IgD-negative memory B cell (primary cell): ENCODE measurements around the gene RUVBL1. TPM values are rescaled to one million over a fixed set of nuclear protein-coding genes. Genes with fewer than 3 reads are reported as not detected.
A peak's percentile ranks its signal among the peaks of the same experiment; 100 is the strongest.

Experiments used
- H3K27ac Mint-ChIP-seq, 3 donors: one replicate each; pipeline ENCODE4 v1.8.0; 2020 to 2022; ENCODE audit warnings: mild to moderate bottlenecking in 3 of 3, mixed read lengths in 3 of 3, moderate library complexity in 1 of 3
- H3K27me3 Mint-ChIP-seq: one replicate; pipeline ENCODE4 v1.8.0; 2021; ENCODE audit warnings: mixed read lengths
- H3K36me3 Mint-ChIP-seq: one replicate; pipeline ENCODE4 v1.8.0; 2020; ENCODE audit warnings: mild to moderate bottlenecking, mixed read lengths
- H3K4me1 Mint-ChIP-seq, 3 donors: one replicate each; pipeline ENCODE4 v1.8.0; 2020 to 2022; ENCODE audit warnings: mixed read lengths in 3 of 3, mild to moderate bottlenecking in 1 of 3
- H3K4me3 Mint-ChIP-seq, 4 donors: one replicate each; pipeline ENCODE4 v1.8.0; 2020 to 2022; ENCODE audit warnings: mild to moderate bottlenecking in 4 of 4, mixed read lengths in 4 of 4, moderate library complexity in 3 of 4
- H3K9me3 Mint-ChIP-seq, 3 donors: one replicate each; pipeline ENCODE4 v1.8.0; 2020 to 2021; ENCODE audit warnings: mixed read lengths in 3 of 3, mild to moderate bottlenecking in 1 of 3
- polyA plus RNA-seq: library from polyadenylated mRNA; unstranded; fragments of 300-500 nt; fragmentation: Illumina TruSeq; gene quantifications from one replicate; pipeline ENCODE4 v1.2.3, GENCODE V29; 2021

Gene RUVBL1
- polyA plus RNA-seq, 1 donor from 2014 or later: 57.7 TPM

DNA sequence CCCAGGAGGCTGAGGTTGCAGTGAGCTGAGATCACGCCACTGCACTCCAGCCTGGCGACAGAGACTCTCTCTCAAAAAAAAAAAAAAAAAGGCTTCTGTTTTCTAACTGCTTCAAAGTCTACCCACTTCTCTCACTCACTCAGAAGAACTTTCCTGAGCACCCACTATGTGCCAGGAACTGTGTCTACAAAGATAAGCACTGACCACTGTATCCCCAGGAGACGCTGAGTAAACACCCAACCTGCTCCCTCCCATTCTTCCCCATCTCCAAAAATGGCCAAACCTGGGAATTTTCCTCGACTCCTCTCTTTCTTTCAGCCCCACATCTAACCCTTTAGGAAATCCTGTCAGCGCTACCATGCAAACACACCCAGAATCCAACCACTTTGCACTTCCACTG, 12.5 kb downstream of the RUVBL1 start:
- H3K27ac Mint-ChIP-seq: peak overlapping the region in 1 of 3 donors; percentile 16
- H3K4me1 Mint-ChIP-seq: peaks cover 25 to 33% (median 28%) of the 10 kb centered on the region in 3 donors
- H3K36me3 Mint-ChIP-seq: peaks cover 14% of the 10 kb centered on the region
- no peaks in the 10 kb centered on the region for H3K27me3 Mint-ChIP-seq
- H3K4me3 Mint-ChIP-seq: peak overlapping the region in 1 of 4 donors; percentile 57
- H3K9me3 Mint-ChIP-seq: no peaks in the 10 kb centered on the region

DNA sequence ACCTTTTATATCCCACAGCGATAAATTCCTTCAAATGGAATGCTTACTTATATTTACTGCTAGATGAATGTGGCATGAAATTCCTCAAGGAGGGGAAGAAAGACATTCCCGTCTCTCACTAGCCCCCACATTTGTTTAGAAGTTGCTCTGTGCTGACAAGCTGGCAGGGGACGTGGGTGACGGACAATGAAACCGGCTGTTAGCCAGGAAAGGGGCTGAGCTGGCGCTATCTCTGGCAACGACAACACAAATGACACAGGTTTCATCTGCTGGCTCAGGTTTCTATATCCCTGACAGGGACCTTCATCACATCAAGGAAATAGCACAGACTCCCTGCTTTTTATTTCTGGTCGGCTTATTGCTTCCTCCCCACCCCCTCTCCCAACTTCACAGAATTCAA, 15.8 kb downstream of the RUVBL1 start:
- Mint-ChIP-seq H3K4me3 (no peak overlapping the region), H3K4me1 (peaks cover 5 to 11% (median 6%) of the 10 kb centered on the region in 3 donors), H3K27ac (no peak overlapping the region), H3K36me3 (peaks cover 14% of the 10 kb centered on the region), H3K9me3 (no peaks in the 10 kb centered on the region), H3K27me3 (no peaks in the 10 kb centered on the region)

DNA sequence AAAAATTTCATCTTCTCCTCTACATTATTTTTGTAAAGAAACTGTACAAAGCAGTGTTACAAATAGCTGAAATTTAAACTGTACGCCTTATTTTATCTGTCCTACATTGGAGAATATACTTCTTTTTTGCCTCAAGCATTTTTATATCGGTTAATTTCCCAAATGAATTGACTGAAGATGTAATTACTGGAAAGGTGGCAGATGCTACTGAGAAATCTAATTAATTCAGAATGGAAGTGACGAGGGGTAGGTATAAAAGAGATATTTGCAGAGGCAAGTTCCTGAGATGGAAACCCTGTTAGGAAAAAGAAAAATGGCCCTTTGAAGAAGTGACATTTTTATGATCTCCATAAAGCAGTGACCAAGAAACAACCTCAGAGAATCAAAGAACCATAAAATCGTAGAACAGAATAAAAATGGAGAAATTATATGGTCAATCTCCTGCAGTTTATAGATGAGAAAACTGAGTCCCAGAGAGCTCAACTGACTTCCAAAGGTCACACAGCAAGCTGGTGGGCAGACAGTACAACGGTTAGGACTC, 20.4 kb downstream of the RUVBL1 start:
- no peaks in the 10 kb centered on the region for H3K9me3 Mint-ChIP-seq
- peaks cover 2% of the 10 kb centered on the region for H3K36me3 Mint-ChIP-seq
- peaks cover 0 to 3% (median 0%) of the 10 kb centered on the region in 3 donors for H3K4me1 Mint-ChIP-seq
- no peak overlapping the region for H3K4me3 Mint-ChIP-seq
- no peaks in the 10 kb centered on the region for H3K27me3 Mint-ChIP-seq
- H3K27ac Mint-ChIP-seq: no peak overlapping the region

DNA sequence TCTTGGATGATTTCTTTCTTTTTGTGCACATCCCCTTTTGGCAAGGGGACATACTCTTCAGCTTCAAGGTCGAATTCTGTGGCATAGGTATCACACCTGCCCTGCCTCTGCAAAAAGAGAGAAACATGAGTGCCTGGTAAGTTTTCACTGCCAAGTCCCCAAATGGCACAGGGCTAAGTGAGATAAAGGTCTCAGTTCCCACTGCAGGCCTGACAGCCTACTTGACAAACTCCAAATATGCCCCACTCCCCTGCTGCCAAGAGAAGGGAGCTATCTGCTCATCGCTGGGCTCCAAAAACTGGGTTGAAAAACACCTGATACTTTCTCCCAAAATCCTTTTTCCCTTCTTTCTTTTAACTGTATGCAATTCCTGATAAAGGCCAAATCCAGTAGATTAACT, 23.0 kb downstream of the RUVBL1 start:
- Mint-ChIP-seq H3K27me3 (no peaks in the 10 kb centered on the region), H3K4me3 (no peak overlapping the region), H3K36me3 (peaks cover 5% of the 10 kb centered on the region), H3K9me3 (no peaks in the 10 kb centered on the region), H3K4me1 (peaks cover 0 to 2% (median 0%) of the 10 kb centered on the region in 3 donors), H3K27ac (peak overlapping the region in 1 of 3 donors; percentile 33)

DNA sequence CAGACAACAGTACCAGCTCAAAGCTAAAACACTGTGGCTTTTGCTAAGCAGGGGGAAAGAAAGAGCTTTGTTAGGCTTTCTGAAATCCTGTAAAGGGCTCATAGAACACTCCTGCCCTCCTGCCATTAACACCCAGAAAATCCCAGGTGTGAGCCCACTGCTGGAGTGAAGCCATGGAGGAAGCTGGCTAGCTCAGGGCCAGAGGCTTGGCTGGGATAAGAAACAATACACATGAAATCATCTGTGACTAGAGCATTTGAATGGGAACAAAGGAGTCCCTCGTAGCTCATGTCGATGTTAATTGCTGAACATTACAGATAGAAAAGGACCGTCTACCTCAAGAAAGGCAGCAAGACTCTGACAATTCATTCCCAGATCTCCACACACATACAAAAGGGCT, 23.5 kb downstream of the RUVBL1 start:
- Mint-ChIP-seq H3K4me1 (peaks cover 0 to 5% (median 2%) of the 10 kb centered on the region in 3 donors), H3K36me3 (peaks cover 5% of the 10 kb centered on the region), H3K27me3 (no peaks in the 10 kb centered on the region), H3K9me3 (no peaks in the 10 kb centered on the region), H3K27ac (peak overlapping the region in 1 of 3 donors; percentile 33), H3K4me3 (no peak overlapping the region)

DNA sequence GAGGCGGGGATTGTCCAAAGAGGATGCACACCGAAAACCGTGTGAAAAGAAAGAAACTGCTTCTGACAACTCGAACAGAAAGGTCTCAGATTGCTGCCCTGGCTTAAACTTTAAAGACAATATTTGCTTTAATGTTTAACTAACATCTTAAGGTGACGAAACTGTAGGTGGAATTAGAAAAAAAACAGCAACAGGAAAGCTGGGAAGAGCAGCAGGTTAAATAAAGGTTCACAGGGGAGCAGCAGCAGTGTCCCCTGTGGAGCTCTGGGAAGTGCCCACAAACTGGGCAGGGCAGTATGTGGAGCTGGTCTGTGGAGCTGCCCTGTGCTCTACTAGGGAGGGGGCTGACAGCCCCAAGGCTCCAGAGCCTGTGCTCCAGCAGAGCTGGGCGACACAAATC, 25.4 kb downstream of the RUVBL1 start:
- H3K9me3 Mint-ChIP-seq: no peaks in the 10 kb centered on the region
- peaks cover 9% of the 10 kb centered on the region for H3K36me3 Mint-ChIP-seq
- H3K27me3 Mint-ChIP-seq: no peaks in the 10 kb centered on the region
- no peak overlapping the region for H3K4me3 Mint-ChIP-seq
- peaks cover 0 to 6% (median 3%) of the 10 kb centered on the region in 3 donors for H3K4me1 Mint-ChIP-seq
- peak overlapping the region in 1 of 3 donors; percentile 40 for H3K27ac Mint-ChIP-seq

DNA sequence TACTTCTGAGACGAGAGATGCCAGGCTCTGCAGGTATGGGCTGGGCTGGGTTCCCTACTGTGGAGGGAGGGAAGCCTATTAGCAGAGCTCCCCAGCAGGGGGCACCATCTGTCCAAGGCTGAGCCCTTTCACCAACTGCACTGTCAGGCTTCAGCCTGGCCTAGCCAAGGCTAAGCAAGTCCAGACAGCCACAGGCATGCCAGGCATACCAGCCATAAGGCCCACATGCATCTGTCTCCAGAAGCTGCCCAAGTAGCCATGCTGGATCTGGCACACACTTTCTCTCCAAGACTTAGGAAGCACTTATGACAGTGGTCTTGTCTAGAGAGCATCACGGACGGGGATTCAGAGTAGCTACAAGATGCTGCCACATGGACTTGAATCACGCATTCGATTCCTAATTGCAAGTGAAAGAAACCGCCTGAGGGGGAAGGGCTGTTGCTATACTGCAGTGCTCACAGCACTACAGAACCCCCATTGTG, 28.3 kb downstream of the RUVBL1 start:
- no peak overlapping the region for H3K4me3 Mint-ChIP-seq
- no peak overlapping the region for H3K27ac Mint-ChIP-seq
- peaks cover 9% of the 10 kb centered on the region for H3K36me3 Mint-ChIP-seq
- H3K27me3 Mint-ChIP-seq: no peaks in the 10 kb centered on the region
- peaks cover 0 to 9% (median 3%) of the 10 kb centered on the region in 3 donors for H3K4me1 Mint-ChIP-seq
- H3K9me3 Mint-ChIP-seq: no peaks in the 10 kb centered on the region

DNA sequence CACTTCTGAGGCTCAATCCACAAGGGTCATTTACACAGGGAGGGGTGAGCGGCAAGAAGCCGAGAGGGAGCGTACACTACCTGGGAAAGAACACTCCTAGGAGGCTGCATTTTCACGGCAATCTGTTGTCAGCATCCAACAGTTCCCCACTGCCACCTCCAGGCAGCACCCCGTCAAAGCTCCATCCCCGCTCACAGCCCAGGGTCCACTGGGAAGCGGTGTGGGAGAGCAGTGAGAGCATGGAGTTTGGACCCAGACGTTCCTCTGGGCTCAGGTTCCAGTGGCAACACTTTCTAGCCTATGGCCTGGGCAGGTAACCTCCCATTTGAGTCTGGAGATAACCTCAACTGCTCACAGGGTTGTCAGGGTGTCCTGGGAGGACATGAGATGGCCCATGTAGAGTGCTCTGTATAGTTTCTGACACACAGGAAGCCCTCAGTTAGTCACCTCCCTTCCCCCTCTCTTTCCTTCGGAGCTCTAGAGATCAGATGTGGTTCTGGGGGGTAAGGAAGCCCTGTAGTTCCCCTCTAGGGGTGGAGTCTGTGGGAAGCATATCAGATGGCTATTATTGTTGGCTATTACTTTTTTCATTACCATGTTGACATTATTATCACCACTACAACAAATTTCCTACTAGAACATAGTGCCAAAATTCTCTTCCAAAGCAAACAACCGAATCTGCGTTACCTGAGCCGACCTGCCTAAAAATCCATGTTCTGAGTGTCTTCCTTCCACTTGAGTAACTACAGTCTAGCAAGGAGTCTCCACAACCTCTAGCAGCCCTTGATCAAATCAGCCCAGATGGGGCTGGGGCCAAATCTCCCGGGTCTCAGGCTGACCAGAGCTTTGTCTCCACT, 29.1 kb downstream of the RUVBL1 start:
- Mint-ChIP-seq H3K4me3 (no peak overlapping the region), H3K27ac (no peak overlapping the region), H3K36me3 (peaks cover 9% of the 10 kb centered on the region), H3K27me3 (no peaks in the 10 kb centered on the region), H3K9me3 (no peaks in the 10 kb centered on the region), H3K4me1 (peaks cover 0 to 9% (median 3%) of the 10 kb centered on the region in 3 donors)

DNA sequence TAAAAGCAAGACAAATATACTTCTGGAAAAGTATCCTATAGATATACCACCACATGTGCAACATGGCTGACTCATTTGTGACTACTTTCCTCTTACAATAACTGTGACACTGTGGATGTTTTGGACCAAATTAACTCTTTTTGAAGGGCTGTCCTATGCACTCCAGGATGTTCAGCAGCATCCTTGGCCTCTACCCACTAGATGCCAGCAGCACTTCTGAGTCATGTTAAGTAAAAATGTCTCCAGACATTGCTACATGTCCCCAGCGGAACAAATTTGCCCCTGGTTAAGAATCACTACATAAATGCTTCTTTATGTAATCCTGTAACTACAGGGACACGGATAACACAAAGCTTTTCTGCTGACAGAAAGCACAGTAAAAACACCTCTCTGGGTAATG, 32.0 kb downstream of the RUVBL1 start:
- Mint-ChIP-seq H3K36me3 (peaks cover 4% of the 10 kb centered on the region), H3K27ac (no peak overlapping the region), H3K4me1 (peaks cover 0 to 9% (median 3%) of the 10 kb centered on the region in 3 donors)

DNA sequence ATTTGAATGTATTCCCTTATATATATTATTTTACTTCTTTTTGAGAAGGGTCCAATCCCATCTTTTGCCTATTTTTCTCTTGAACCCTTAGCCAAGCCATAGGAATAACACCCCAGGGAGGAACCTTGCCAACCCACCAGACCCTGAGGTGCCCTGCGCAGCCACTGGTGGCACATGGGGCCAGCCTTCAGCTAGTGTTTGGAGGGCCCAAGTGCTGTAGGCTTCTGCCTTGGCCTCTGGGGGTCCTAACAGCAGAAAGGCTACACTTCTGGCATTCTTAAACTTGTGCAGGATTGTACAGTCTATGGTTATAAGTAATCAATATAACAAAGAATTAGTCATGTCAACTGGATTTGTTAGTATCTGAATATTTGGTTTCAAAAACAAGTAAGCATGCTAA, 34.5 kb downstream of the RUVBL1 start:
- peaks cover 9% of the 10 kb centered on the region for H3K36me3 Mint-ChIP-seq
- no peak overlapping the region for H3K4me3 Mint-ChIP-seq
- H3K27ac Mint-ChIP-seq: no peak overlapping the region
- H3K9me3 Mint-ChIP-seq: no peaks in the 10 kb centered on the region
- H3K27me3 Mint-ChIP-seq: no peaks in the 10 kb centered on the region
- peaks cover 0 to 3% (median 0%) of the 10 kb centered on the region in 3 donors for H3K4me1 Mint-ChIP-seq

More for the DNA sequence above, 32.0 kb downstream of the RUVBL1 start:
- Mint-ChIP-seq H3K9me3 (no peaks in the 10 kb centered on the region), H3K4me3 (no peak overlapping the region), H3K27me3 (no peaks in the 10 kb centered on the region)

DNA sequence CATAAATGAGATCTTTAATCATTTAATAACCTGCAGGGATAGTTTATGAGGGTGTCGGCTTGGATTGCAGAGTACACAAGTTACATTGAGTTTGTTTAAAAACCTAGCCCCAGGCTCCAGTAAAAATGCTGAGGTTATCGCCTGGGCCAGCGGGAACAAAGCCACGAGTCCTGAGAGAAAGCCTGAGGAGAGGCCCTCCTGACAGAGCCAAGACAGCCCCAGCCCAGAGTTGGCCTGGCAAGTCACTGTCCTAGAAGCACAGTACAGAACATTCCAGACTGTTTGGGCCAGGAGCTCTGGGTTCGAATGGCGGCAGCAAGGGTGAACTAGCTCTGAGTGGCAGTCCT, 39.0 kb downstream of the RUVBL1 start:
- Mint-ChIP-seq H3K36me3 (peaks cover 9% of the 10 kb centered on the region), H3K27ac (no peak overlapping the region), H3K27me3 (no peaks in the 10 kb centered on the region), H3K4me1 (no peaks in the 10 kb centered on the region), H3K9me3 (no peaks in the 10 kb centered on the region), H3K4me3 (no peak overlapping the region)

DNA sequence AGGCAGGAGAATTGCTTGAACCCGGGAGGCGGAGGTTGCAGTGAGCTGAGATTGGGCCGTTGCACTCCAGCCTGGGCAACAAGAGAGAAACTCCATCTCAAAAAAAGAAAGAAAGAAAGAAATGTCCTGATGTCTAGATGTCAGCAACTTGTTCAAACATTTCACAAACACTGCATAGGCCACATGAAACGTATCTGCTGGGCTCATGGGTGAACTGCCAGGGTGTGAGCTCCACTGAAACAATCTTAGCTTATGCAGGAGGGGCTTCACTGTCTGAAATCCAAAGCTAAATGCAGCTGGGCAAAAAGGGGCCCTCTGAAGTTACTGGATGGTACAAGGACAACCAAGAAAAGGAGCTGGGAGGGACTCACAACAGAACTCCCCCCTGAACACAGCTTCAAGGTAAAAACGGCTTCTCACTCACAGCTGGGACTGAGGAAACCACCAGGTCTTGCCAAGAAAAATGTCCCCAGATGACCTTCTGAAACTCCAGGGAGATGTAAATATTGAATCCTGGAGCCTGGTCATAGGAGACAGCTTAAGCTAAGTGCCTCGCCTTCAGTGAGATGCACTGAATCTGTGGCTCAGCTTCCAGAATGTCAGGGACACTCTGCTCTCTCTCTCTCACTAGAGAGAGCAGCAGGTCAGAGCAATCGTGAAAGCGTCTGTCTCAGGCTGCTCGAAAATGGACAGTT, 39.5 kb downstream of the RUVBL1 start:
- Mint-ChIP-seq H3K4me3 (no peak overlapping the region), H3K27me3 (no peaks in the 10 kb centered on the region), H3K4me1 (no peaks in the 10 kb centered on the region), H3K27ac (no peak overlapping the region), H3K36me3 (peaks cover 9% of the 10 kb centered on the region), H3K9me3 (no peaks in the 10 kb centered on the region)

DNA sequence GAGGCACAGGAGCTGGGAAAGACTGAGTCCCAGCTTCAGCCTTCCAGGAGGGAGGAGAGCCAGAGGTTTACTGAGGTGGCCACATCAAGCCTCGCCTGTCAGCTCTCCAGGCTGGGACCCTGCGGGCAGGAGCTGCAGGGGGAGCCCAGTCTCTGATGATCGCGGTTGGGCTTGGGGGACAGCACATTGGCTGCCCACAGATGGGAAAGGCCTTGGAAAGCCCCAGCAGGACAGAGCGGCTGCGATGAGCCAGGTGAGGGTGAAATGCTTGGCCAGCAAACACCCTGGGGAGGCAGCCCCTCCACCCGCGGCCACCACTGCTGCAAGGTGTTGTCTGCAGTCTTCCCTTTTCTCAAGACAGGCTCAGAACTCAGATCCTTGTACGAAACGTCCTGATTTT, 40.2 kb downstream of the RUVBL1 start:
- H3K27me3 Mint-ChIP-seq: no peaks in the 10 kb centered on the region
- no peaks in the 10 kb centered on the region for H3K4me1 Mint-ChIP-seq
- no peak overlapping the region for H3K4me3 Mint-ChIP-seq
- no peaks in the 10 kb centered on the region for H3K9me3 Mint-ChIP-seq
- H3K36me3 Mint-ChIP-seq: peaks cover 9% of the 10 kb centered on the region
- H3K27ac Mint-ChIP-seq: no peak overlapping the region

DNA sequence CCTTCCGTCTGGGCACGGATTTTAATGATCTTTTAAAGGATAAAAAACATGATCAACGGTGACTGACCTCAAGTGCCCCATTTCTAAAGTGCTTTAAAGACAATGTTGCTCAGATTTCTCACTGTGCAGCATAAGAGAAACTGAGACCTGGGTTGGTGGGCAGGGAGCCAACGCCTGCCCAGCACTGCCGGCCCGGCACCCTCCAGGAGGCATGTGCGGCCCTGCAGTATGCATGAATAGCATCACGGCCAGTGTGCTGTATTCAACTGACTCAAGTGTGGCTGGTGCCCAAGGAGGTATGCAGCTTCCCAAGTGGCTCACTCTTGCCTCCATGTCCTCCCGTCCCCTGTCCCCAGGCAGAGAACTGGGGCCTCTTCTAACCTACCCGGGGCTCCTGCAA, 41.1 kb downstream of the RUVBL1 start:
- Mint-ChIP-seq H3K27ac (no peak overlapping the region), H3K4me1 (no peaks in the 10 kb centered on the region), H3K9me3 (no peaks in the 10 kb centered on the region), H3K36me3 (peaks cover 9% of the 10 kb centered on the region), H3K4me3 (no peak overlapping the region), H3K27me3 (no peaks in the 10 kb centered on the region)

DNA sequence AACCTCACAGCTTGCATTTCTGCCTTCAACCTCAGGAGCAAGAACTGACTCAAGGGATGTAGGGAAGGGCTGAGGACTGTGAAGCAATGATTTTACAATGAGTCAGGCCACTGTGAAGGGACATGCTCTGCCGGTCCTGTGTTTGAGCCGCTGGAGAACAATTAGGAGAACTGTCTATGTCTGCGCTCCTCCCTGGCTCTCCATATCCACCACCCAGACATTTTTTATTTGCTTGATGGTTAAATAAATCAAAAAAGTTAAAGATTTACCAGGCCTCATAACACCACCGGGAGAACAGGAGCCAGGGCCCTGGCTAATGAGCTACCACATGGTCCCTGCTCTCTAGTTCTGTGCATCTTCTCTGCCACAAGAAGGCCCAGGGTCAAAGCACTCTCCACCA, 41.8 kb downstream of the RUVBL1 start:
- peaks cover 9% of the 10 kb centered on the region for H3K36me3 Mint-ChIP-seq
- H3K27me3 Mint-ChIP-seq: no peaks in the 10 kb centered on the region
- H3K4me1 Mint-ChIP-seq: peaks cover 0 to 2% (median 0%) of the 10 kb centered on the region in 3 donors
- H3K4me3 Mint-ChIP-seq: no peak overlapping the region
- no peak overlapping the region for H3K27ac Mint-ChIP-seq
- no peaks in the 10 kb centered on the region for H3K9me3 Mint-ChIP-seq
